Measurements from ENCODE around the gene CHAMP1. TPM values are rescaled to one million over a fixed set of nuclear protein-coding genes. Genes with fewer than 3 reads are reported as not detected.

The CHAMP1 gene
- total RNA-seq, 2 experiments from 2014 or later: 42.0 to 42.3 TPM

GRCh38 chr13:114296448-114296847, 17.9 kb upstream of the CHAMP1 start:
- ChIA-PET CTCF (no interaction called here), POLR2A (no interaction called here)

- POLR2A ChIA-PET: no interaction called here
- CTCF ChIA-PET: interaction anchor here (1.3 kb wide), 1 partner anchor 324 kb away, joined by 3 read pairs; no protein-coding TSS in a partner anchor
Observed at GRCh38 chr13:114296902-114297301, 17.4 kb upstream of the CHAMP1 start.

DNA sequence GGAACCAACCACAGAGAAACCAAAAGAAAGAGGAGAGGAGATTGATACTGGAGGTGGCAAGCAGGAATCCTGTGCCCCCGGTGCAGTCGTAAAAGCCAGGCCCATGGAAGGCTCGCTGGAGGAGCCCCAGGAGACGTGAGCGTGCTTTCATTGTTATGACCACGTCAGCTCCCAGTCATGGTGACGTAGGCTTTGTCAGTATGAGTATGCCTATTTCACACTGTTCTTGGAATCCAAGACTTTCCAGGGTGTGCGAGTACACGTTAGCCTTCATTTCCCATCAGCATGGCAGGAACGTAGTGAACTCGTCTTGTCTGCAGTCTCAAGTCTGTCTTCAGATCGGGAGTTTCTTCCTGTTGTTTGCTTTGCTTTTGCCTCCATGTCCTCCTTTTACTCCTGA, 15.4 kb upstream of the CHAMP1 start:
- ChIA-PET POLR2A (no interaction called here), CTCF (no interaction called here)

DNA sequence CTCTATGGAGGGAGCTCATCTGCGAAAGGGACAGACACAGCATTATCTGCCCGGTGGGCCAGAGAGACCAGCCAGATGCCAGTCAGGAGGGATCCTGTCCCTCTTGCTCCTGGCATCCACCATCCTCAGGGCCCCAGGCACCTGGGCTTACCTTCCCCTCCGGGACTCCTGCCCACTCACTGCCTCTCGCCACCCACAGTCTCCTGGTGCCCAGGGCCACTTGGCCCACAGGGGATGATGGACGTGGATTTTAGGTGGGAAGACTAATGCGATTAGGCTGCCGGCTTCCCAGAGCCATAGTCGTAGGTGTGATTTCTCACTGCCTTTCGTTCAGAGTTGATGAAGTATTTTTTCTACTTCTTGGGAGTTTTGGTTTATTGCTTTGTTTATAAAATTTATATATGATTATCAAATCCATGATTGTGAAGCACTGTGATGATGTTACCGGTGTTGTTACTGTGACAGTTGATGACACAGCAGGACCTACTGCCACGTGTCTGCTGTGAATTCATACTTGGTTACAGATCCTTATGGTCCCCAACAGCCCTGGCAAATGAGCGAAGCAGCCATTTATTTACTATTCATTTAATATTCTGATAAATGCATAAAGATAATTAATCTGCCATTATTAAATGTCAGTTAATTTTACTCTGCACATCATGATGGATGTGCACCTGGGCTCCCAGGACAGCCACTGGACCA, 14.5 kb upstream of the CHAMP1 start:
- CTCF ChIA-PET: no interaction called here
- POLR2A ChIA-PET: no interaction called here

GRCh38 chr13:114303700-114304327, 10.5 kb upstream of the CHAMP1 start:
- ChIA-PET CTCF (no interaction called here), POLR2A (no interaction called here)

DNA sequence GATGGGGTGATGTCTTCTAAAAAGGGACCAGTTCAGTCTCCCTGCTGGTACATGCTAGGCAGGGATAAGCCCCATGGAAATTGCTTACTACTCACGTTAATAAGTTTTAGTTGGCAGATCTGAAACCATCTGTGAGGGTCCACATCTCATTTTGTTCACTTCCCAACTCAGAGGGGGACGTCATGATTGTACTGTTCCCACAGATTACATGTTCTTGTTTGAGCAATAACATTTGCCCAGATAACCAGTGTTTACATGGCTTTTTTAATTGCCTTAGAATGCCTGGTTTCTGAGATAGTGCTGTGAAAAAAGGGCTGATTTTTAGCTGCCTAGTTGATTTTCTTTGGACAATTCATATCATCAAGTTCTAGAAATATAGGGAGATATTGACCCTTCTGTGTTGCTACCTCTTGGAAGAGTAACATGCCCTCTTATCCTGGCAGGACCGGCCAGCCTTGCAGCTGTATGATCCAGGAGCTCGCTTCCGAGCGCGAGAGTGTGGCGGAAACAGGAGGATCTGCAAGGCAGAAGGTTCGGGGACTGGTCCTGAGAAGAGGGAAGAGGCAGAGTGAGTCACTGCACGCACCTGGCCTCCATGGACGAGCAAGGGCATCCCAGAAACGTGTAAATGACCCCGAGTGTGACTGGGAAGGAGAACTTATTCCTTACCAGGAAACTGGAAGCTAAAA, 9.8 kb upstream of the CHAMP1 start:
- ChIA-PET CTCF (interaction anchor here (0.6 kb wide), 1 partner anchor 359 kb away, joined by 4 read pairs; no protein-coding TSS in a partner anchor), POLR2A (no interaction called here)

GRCh38 chr13:114309086-114309485, 5.2 kb upstream of the CHAMP1 start:
- ChIA-PET CTCF (no interaction called here), POLR2A (no interaction called here)

DNA sequence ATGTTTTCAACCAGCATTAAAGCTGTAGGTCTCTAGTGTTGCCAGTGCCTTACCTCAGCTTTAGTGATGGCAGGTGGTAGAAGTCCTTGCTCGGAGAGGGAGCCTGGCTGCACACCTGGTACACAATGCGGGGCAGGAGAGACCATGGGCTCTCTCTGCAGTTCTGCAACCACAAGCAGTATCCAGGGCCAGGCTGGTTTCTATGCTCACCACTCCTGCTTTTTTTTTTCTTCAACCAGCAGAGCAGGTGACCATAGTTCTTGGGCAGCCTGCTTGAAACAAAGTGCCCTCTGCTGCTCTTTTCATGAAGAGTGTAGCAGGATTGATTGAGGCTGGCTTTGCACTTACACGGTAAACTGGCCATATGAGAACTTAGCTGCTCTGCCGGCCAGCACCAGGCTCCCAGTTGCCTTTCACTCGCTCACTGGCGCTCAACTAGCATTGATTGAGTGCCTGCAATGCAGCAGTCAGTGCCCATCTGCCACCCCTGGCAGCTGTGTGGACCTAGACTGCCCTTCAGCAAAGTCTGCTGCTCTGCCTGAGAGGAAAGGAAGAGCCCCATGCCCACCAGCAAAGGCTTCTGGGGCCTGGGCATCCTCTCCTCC, 4.4 kb upstream of the CHAMP1 start:
- POLR2A ChIA-PET: no interaction called here
- CTCF ChIA-PET: no interaction called here

- ChIA-PET POLR2A (no interaction called here), CTCF (no interaction called here)
Observed at GRCh38 chr13:114310956-114311355, 3.3 kb upstream of the CHAMP1 start.

DNA sequence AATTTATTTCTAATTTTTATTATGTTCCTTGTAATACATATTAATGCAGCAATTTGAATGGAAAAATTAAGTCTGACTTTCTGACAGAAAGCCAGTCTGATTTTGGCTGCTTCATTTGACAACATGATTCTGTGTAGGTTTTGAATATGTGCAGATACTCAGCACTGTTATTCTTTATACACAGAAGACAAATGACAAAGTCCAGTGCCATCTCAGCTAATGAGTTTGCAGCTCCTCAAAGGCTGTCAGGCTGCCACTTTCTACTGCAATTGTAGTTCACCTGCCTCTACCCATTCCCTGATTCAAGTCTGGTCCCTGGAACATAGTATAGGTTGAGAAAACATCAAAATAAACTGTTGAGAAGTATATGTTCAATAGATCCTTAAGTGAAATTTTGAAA, 2.9 kb upstream of the CHAMP1 start:
- ChIA-PET POLR2A (no interaction called here), CTCF (no interaction called here)

DNA sequence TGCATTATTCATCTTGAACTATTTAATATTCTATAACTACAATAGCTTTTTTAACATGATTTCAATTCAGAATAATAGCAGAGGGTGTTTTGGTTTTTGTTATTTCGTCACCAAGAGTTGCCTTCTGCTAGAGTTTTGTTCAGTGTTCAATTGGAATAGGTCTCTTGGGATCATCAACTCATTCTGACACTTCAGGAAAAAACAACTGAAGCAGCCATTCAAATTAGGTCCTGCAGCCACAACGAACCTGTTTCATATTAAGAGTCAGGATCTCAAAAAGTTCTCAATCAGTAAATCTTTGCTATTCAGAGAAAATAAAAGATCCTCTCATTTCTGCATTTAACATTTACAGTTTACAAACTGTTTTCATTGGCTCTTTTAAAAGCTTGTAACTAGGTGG, 2.4 kb upstream of the CHAMP1 start:
- ChIA-PET CTCF (no interaction called here), POLR2A (interaction anchor here (1.1 kb wide), 1 partner anchor 28 kb away, joined by 5 read pairs; no protein-coding TSS in a partner anchor)

- ChIA-PET CTCF (interaction anchor here (0.8 kb wide), 1 partner anchor 182 kb away, joined by 3 read pairs; no protein-coding TSS in a partner anchor), POLR2A (interaction anchor here (0.7 to 1.7 kb wide), 4 partner anchors 23 to 33 kb away, joined by 3 to 7 read pairs (median 5); partner anchors contain the start of gene UPF3A)
Observed at GRCh38 chr13:114313061-114313860, 1.0 kb upstream of the CHAMP1 start.

GRCh38 chr13:114315074-114315785, 927 bp downstream of the CHAMP1 start:
- ChIA-PET POLR2A (interaction anchor here (0.6 to 1.1 kb wide), 5 partner anchors 26 to 55 kb away, joined by 3 to 5 read pairs (median 3); partner anchors contain the start of gene UPF3A), CTCF (no interaction called here)

GRCh38 chr13:114318624-114319023, 4.3 kb downstream of the CHAMP1 start:
- ChIA-PET POLR2A (interaction anchor here (0.6 kb wide), 1 partner anchor 324 kb away, joined by 3 read pairs; no protein-coding TSS in a partner anchor), CTCF (no interaction called here)

DNA sequence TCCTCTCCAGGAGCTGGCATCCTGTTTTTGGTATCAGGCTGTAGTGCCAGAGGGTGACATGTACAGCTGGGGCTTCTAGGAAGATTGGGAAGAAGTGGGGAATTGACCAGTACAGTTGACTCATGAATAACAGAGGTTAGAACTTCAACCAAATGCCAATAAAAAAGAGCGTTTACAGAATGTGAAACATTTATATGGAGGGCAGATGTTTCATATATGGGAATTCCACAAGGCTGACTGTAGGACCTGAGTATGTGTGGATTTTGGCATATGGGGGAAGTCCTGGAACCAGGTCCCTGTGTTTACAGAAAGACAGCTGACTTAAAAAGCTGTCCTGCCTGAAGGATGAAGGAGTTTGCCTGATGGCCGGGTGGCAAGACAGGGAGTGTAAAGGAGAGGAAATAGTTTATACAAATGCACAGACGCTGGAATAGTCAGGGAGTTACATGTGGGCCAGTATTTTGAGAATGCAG, 5.2 kb downstream of the CHAMP1 start:
- ChIA-PET POLR2A (no interaction called here), CTCF (interaction anchor here (1.3 kb wide), 1 partner anchor 39 kb away, joined by 6 read pairs; no protein-coding TSS in a partner anchor)

GRCh38 chr13:114320065-114320464, 5.8 kb downstream of the CHAMP1 start:
- CTCF ChIA-PET: interaction anchor here (1.3 kb wide), 1 partner anchor 40 kb away, joined by 6 read pairs; no protein-coding TSS in a partner anchor

GRCh38 chr13:114321256-114321655, 7.0 kb downstream of the CHAMP1 start:
- ChIA-PET POLR2A (no interaction called here), CTCF (no interaction called here)

More at GRCh38 chr13:114320065-114320464, 5.8 kb downstream of the CHAMP1 start:
- POLR2A ChIA-PET: no interaction called here

GRCh38 chr13:114323349-114323748, 9.0 kb downstream of the CHAMP1 start:
- CTCF ChIA-PET: no interaction called here
- POLR2A ChIA-PET: no interaction called here

DNA sequence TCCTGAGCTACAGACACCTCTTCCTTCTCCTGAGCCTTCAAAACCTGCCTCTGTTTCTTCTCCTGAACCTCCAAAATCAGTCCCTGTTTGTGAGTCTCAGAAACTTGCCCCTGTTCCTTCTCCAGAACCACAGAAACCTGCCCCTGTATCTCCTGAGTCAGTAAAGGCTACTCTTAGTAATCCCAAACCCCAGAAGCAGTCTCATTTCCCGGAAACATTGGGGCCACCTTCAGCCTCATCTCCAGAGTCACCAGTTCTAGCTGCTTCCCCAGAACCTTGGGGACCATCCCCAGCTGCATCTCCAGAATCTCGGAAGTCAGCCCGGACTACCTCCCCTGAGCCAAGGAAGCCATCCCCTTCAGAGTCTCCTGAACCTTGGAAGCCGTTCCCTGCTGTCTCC, 10.0 kb downstream of the CHAMP1 start:
- ChIA-PET POLR2A (no interaction called here), CTCF (no interaction called here)

Measured in activated CD8-positive, alpha-beta memory T cell treated with anti-CD3 and anti-CD28 coated beads for 36 hours (primary cell).